Type B pancreatic cell (in vitro differentiated cells): ENCODE measurements around the gene TRIL. TPM values are rescaled to one million over a fixed set of nuclear protein-coding genes. Genes with fewer than 3 reads are reported as not detected.

Experiments used
- DNase-seq: peaks from one replicate; pipeline ENCODE4 v3.0.0; 2021; ENCODE audit warnings: mixed read lengths; ENCODE audit not compliant: unreplicated experiment; ENCODE audit errors: extremely low spot score
- H3K27ac Mint-ChIP-seq: 2 replicates; pipeline ENCODE4 v1.8.0; 2021; ENCODE audit warnings: mild to moderate bottlenecking, mixed read lengths
- H3K27me3 Mint-ChIP-seq: 2 replicates; pipeline ENCODE4 v1.8.0; 2021; ENCODE audit warnings: mixed read lengths
- H3K36me3 Mint-ChIP-seq: 2 replicates; pipeline ENCODE4 v1.8.0; 2021; ENCODE audit warnings: mixed read lengths
- H3K4me1 Mint-ChIP-seq: one replicate; pipeline ENCODE4 v1.8.0; 2021; ENCODE audit warnings: mixed read lengths; ENCODE audit not compliant: unreplicated experiment
- H3K4me3 Mint-ChIP-seq: 2 replicates; pipeline ENCODE4 v1.8.0; 2021; ENCODE audit warnings: mild to moderate bottlenecking, mixed read lengths
- H3K9me3 Mint-ChIP-seq: 2 replicates; pipeline ENCODE4 v1.8.0; 2021; ENCODE audit warnings: mixed read lengths
- long read RNA-seq: library from polyadenylated mRNA; unstranded; transcript quantifications from one replicate; pipeline ENCODE4 v2.0.0, GENCODE V29; 2020
- total RNA-seq: library from RNA; stranded (reverse); gene quantifications from 2 replicates; pipeline ENCODE4 v1.2.1, GENCODE V29; 2021; ENCODE audit warnings: low replicate concordance
- TF ChIP-seq, protein P1 (sequence below): fragments of 200-600 bp; sonication (generic); conservative IDR thresholded peaks from 2 replicates; pipeline ENCODE4 v1.5.0; 2021; ENCODE audit warnings: antibody characterized with exemption, mild to moderate bottlenecking

Gene TRIL, protein sequence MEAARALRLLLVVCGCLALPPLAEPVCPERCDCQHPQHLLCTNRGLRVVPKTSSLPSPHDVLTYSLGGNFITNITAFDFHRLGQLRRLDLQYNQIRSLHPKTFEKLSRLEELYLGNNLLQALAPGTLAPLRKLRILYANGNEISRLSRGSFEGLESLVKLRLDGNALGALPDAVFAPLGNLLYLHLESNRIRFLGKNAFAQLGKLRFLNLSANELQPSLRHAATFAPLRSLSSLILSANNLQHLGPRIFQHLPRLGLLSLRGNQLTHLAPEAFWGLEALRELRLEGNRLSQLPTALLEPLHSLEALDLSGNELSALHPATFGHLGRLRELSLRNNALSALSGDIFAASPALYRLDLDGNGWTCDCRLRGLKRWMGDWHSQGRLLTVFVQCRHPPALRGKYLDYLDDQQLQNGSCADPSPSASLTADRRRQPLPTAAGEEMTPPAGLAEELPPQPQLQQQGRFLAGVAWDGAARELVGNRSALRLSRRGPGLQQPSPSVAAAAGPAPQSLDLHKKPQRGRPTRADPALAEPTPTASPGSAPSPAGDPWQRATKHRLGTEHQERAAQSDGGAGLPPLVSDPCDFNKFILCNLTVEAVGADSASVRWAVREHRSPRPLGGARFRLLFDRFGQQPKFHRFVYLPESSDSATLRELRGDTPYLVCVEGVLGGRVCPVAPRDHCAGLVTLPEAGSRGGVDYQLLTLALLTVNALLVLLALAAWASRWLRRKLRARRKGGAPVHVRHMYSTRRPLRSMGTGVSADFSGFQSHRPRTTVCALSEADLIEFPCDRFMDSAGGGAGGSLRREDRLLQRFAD
- total RNA-seq, result 3.9 and 42.9 TPM in 2 replicates
- long read RNA-seq, full-length matches to known transcripts, result 3 of 3 reads
- long read RNA-seq, partial matches to known transcripts, result 0 of 3 reads
- long read RNA-seq, other reads (novel, unspliced or antisense), result 0 of 3 reads

DNA sequence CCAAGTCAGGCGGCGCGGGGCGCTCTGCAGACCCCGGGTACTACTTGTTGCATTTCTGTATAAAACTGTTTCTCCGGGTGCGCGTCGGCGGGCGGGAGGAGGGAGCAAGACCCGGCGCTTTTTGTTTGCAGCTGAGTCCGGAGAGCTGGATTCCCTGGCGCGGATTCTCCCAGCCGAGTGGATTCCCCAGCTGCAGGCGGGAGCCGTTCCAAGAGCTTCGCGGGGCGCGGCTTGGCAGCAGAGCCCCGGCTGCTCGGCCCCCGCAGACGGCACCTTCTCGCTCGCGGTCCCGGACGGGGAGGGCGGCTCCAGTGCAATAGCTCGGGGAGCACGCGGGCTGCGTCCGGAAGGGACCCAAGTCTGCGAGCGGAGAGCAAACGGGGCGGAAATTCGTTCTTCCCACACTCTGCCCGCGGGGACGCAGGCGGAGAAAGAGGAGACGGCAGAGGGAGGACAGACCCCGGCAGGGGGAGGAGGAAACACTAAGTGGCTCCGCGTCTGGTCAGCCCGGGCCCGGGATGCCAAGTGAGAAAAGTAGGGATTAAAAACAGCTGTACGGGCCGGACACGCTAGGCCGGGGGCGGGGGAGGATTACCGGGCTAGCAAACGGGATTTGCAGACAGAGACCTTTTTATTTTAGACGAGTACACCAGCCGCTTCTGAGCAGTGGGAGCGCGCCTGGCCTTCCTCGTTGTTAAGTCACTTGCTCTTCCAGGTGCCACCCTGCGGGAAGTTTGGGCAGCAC lies at the start of gene TRIL:
TRIL (minus strand) TSS at position 96 of the 745 bp plus-strand sequence. CDS start 284 bp downstream, outside the sequence.
- H3K27me3 Mint-ChIP-seq, result peaks cover 30% of the 10 kb centered on the region
- H3K4me1 Mint-ChIP-seq, result peaks cover 36% of the 10 kb centered on the region

DNA sequence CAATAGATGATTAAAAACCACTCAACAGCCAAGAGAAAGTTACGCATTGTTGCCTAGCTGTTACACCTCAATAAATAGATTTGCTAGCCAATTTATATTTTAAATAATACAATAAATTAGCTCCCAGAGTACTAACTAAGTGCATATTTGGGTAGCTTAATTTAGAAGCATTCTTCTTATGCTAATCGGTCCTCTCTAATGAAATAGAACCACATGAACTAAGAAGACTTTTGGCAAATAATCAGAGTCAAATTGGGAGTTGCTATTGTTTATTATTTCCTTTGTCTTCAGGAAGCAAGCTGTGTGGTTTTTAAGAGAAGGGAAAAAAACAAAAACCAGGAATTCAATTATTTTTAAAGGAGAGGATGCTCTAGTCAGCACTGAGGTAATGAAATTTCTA lies 49.0 kb upstream of the TRIL start:
- Mint-ChIP-seq H3K4me3 (no peak overlapping the region), H3K9me3 (peaks cover 8% of the 10 kb centered on the region), H3K27me3 (no peaks in the 10 kb centered on the region), H3K36me3 (peaks cover 12% of the 10 kb centered on the region), H3K4me1 (peaks cover 6% of the 10 kb centered on the region), H3K27ac (no peak overlapping the region)
- TF ChIP-seq, protein P1, sequence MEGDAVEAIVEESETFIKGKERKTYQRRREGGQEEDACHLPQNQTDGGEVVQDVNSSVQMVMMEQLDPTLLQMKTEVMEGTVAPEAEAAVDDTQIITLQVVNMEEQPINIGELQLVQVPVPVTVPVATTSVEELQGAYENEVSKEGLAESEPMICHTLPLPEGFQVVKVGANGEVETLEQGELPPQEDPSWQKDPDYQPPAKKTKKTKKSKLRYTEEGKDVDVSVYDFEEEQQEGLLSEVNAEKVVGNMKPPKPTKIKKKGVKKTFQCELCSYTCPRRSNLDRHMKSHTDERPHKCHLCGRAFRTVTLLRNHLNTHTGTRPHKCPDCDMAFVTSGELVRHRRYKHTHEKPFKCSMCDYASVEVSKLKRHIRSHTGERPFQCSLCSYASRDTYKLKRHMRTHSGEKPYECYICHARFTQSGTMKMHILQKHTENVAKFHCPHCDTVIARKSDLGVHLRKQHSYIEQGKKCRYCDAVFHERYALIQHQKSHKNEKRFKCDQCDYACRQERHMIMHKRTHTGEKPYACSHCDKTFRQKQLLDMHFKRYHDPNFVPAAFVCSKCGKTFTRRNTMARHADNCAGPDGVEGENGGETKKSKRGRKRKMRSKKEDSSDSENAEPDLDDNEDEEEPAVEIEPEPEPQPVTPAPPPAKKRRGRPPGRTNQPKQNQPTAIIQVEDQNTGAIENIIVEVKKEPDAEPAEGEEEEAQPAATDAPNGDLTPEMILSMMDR, result no peak
- DNase-seq, result no peak

More for the DNA sequence above, at the start of gene TRIL:
- peak; percentile 78 for DNase-seq
- TF ChIP-seq, protein P1, result no peak
- Mint-ChIP-seq H3K36me3 (peaks cover 4% of the 10 kb centered on the region), H3K27ac (peak within 1 kb of the TSS; percentile 74), H3K4me3 (peak within 1 kb of the TSS; percentile 91), H3K9me3 (no peaks in the 10 kb centered on the region)

DNA sequence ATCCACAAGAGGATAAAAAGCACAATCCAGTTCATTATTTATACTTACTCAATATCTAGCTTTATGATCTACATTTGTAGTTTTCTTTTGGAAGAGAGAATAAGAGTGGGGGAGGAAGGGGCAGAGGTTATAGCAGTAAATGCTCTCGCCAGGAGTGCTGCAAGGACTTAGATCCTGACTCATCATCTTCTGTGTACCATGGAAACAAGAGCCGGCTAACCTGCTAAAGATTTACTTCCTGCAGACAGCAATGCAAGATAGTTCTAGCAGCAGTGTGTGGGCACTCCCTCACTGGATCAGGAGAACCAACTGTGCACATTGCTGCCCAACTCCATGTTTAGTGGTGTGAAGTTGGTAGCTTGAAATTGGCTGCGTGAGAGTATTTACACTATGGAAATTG lies 47.7 kb upstream of the TRIL start:
- H3K27me3 Mint-ChIP-seq, result no peaks in the 10 kb centered on the region
- TF ChIP-seq, protein P1, result no peak
- H3K4me1 Mint-ChIP-seq, result peaks cover 9% of the 10 kb centered on the region
- no peak overlapping the region for H3K27ac Mint-ChIP-seq
- H3K36me3 Mint-ChIP-seq, result peaks cover 12% of the 10 kb centered on the region
- H3K4me3 Mint-ChIP-seq, result no peak overlapping the region
- DNase-seq, result no peak
- H3K9me3 Mint-ChIP-seq, result peaks cover 8% of the 10 kb centered on the region

DNA sequence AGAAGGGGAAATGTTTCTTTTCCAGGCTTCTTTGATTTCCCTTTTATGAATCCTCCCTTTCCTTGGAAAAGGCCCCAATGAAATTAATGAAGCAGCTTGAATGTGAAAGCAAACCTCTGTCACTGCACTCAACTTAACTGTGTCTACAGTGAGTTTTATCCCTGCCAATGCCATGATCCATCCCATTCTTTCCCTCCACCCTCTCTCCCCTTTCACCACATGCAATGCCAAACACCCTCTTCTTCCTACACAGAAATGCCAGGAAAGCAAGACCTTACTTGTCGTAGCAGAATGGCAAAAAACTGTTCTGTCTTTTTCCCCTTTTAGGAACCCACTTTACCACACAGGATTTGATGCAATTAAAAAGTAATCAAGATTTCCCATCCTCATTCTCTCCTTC lies 47.3 kb upstream of the TRIL start:
- TF ChIP-seq, protein P1, result no peak
- H3K36me3 Mint-ChIP-seq, result peaks cover 12% of the 10 kb centered on the region
- no peaks in the 10 kb centered on the region for H3K27me3 Mint-ChIP-seq
- peaks cover 8% of the 10 kb centered on the region for H3K9me3 Mint-ChIP-seq
- H3K27ac Mint-ChIP-seq, result no peak overlapping the region
- no peak for DNase-seq
- no peak overlapping the region for H3K4me3 Mint-ChIP-seq
- H3K4me1 Mint-ChIP-seq, result peaks cover 13% of the 10 kb centered on the region

DNA sequence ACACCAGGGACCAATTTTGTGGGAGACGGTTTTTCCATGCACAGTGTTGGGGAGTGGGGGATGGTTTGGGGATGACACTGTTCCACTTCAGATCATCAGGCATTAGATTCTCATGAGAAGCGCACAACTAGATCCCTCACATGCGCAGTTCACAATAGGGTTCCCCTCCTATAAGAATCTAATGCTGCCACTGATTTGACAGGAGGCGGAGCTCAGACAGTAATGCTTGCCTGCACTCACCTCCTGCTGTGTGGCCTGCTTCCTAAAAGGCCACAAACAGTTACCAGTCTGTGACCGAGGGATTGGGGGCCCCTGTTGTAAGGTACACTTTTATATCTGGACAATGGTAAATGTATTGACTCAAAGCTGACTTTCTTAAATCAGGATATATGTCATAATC lies 45.6 kb upstream of the TRIL start:
- no peak for DNase-seq
- Mint-ChIP-seq H3K27ac (no peak overlapping the region), H3K27me3 (no peaks in the 10 kb centered on the region), H3K4me3 (no peak overlapping the region), H3K9me3 (peaks cover 12% of the 10 kb centered on the region), H3K4me1 (peaks cover 25% of the 10 kb centered on the region), H3K36me3 (peaks cover 12% of the 10 kb centered on the region)
- TF ChIP-seq, protein P1, result no peak
